ENCODE data around the gene CLIC5.

DNA sequence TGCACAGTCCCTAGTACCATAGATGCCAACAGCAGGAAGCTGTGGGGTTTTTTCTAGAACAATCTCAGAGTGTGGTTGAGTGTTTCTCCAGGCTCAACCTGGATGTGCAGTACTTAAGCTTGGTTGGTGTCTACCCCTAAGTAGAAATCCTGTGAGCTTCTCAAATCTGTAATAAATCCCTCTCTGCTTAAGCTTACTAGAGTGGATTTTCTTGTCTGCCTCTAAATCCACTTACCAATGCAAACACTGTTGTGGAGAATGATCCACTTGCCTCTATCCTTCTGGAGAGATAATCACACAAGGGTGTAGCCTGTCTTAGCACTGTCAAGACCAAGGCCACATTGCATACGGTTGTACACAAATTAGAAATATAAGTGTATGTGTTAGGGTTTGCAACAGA is 43.3 kb upstream of the CLIC5 start:
- no peak for TF ChIP-seq POLR2A (IDR thresholded peaks at IDR 0.05)
- TF ChIP-seq, protein P1, sequence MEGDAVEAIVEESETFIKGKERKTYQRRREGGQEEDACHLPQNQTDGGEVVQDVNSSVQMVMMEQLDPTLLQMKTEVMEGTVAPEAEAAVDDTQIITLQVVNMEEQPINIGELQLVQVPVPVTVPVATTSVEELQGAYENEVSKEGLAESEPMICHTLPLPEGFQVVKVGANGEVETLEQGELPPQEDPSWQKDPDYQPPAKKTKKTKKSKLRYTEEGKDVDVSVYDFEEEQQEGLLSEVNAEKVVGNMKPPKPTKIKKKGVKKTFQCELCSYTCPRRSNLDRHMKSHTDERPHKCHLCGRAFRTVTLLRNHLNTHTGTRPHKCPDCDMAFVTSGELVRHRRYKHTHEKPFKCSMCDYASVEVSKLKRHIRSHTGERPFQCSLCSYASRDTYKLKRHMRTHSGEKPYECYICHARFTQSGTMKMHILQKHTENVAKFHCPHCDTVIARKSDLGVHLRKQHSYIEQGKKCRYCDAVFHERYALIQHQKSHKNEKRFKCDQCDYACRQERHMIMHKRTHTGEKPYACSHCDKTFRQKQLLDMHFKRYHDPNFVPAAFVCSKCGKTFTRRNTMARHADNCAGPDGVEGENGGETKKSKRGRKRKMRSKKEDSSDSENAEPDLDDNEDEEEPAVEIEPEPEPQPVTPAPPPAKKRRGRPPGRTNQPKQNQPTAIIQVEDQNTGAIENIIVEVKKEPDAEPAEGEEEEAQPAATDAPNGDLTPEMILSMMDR (IDR thresholded peaks at IDR 0.05), result no peak
